ENCODE measurements around the gene RGS6.

The RGS6 gene

GRCh38 chr14:71947947-71948500 lies 15.8 kb downstream of the RGS6 start:
- DNase-seq (ENCODE audit: low read depth) = no peak

GRCh38 chr14:71952381-71953363 lies 20.4 kb downstream of the RGS6 start:
- DNase-seq (ENCODE audit: low read depth) = no peak

GRCh38 chr14:71956920-71957563 lies 24.8 kb downstream of the RGS6 start:
- DNase-seq (ENCODE audit: low read depth) = no peak

- no peak for DNase-seq (ENCODE audit: low read depth)
Measured at GRCh38 chr14:71959055-71959454, 26.8 kb downstream of the RGS6 start.

DNA sequence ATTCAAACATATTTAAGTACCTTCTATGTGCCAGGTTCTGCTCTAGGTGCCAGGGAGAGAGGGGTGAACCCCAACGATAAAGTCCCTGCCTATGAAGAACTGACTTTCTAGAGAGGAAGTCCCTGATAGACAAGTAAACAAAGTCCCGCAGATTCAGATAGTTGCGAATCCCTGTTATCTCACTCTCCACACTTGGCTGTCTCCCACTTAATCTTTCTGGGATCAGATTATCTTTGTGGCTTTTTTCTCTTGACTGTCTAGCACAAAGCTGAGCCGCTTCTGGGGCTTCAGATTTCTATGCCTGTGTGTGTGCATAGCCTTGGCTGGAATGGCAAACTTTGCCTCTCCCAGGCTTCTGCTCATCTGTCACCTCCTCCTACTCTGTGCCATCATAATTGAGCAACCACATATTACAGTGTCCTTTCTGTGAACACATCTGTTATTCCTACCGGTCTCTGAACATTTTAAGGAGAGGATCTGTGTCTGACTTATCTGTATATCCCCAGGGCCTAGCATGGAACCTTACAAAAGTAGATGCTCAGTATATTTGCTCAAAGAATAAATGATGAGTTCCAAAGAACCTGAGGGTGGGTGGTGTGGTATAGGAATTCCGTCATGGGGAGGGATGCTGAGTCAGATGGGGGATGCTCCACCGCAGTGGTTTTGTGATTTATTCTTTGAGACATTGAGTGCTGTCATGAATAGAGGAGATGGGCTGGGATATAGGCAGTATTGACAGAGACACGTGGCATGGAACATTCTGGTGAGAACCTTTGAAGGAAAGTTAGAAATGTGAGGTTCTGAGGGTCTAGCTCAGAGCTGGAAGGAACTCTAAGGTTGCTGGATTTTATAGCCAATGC lies 28.5 kb downstream of the RGS6 start:
- no peak for DNase-seq (ENCODE audit: low read depth)

GRCh38 chr14:71961972-71962371 lies 29.7 kb downstream of the RGS6 start:
- DNase-seq (ENCODE audit: low read depth) = no peak

- no peak for DNase-seq (ENCODE audit: low read depth)
Measured at GRCh38 chr14:71964716-71965115, 32.5 kb downstream of the RGS6 start.

DNA sequence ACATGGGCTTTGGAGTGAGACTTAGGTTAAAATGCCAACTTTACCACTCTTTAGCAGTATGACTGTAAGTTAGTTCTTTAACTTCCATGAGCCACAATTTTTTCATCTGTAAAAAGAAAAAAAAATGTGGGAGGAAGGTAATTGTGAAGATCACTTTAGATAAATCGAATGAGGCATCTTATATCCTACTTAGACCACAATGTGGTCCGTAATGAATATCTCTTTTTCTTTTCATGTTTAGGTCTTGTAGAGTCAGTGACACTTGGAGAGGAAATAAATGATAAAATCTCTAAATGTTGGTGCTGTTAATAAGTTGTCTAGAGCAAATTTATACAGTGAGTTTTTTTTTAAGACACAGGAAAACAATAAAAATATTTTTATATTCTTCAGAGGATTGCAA lies 34.3 kb downstream of the RGS6 start:
- no peak for DNase-seq (ENCODE audit: low read depth)

GRCh38 chr14:71967704-71968103 lies 35.5 kb downstream of the RGS6 start:
- no peak for DNase-seq (ENCODE audit: low read depth)

DNA sequence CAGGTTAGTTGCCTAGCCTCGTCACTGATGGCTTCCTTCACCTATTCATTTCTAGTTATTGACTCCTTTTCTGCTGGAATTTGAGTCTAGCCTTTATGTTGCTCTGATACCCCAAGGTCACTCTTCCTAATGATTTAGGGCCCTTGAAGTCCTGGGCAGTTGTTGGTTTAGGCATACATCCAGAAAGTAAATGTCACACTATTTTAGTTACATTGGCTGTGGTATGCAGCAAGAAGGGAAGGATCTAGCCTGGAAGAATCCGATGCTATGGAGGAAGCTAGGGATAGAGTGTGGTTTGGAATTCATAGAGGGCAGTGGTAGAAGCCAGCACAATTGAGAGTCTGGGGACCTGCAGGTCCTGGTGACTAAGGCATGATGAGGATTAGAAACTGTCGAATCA lies 38.0 kb downstream of the RGS6 start:
- DNase-seq (ENCODE audit: low read depth) = no peak

GRCh38 chr14:71985538-71986189 lies 53.4 kb downstream of the RGS6 start:
- DNase-seq (ENCODE audit: low read depth) = no peak

DNA sequence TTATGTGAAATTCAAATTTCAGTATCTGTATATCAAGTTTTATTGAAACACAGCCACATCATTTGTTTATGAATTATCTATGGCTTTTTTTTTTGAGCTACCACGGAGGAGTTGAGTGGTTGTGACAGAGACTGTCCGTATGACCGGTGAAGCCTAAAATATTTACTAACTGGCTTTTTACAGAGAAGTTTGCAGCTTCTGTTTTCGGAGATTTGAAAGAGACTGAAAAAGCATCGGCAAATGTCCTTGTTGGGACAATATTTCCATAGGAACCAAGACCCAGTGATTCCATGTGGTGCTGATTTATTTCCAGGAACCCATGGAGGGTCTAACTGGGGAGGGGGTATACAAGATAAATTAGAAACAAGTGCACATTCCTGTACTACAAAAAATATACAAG lies 56.2 kb downstream of the RGS6 start:
- no peak for DNase-seq (ENCODE audit: low read depth)

DNA sequence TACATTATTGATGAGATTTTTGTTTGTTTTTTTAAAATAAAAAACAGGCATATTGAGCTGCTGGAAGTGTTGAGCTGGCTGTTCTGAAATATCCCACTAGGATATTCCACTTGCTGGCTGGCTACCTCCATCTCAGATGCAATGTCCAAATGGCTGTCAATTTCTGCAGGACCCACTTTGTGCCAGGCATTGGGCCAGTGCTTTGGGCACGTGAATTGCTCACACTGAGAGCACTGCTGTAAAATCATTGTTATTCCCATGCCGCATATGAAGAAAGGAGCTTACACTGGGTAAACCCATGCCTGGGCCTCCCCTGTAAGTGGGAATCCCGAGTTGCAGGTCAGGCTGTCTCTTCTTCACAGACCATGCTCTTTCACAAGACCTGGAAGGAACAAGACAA lies 56.7 kb downstream of the RGS6 start:
- no peak for DNase-seq (ENCODE audit: low read depth)

DNA sequence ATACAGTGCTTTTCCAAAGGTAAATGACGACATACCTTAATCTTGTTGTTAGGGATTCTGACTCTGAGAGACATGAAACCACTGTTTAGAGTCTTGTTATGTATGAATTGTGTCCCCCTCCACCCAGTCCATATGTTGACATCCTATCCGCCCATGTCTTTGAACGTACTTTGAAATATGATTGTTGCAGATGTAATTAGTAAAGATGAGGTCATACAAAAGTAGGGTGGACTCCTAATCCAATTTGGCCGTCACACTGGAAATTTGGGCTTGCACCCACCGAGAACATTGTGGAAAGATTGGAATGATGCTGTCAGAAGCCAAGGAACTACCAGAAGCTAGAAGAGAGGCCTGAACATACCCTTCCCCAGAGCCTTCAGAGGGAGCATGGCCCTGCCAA lies 62.2 kb downstream of the RGS6 start:
- DNase-seq (ENCODE audit: low read depth) = no peak

DNA sequence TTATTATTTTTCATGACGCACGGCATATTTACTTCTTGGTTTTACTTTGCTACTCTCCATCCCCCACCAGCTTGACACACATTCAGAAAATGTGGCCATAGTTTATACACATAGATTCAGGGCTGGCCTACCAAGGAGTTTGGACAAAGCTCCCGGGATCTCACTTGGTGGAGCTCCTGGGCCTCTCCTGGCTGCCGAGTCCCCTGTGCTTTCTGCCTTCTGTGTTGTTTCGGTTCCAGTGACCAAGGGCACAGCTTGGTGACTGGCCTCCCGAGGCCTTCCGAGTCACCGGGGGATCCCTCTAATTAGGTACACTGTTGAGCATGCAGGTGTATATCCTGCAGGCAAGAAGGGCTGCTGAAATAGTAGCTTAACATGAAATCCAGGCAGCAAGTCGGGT lies 63.5 kb downstream of the RGS6 start:
- DNase-seq (ENCODE audit: low read depth) = no peak

- no peak for DNase-seq (ENCODE audit: low read depth)
Measured at GRCh38 chr14:71996610-71997009, 64.4 kb downstream of the RGS6 start.

GRCh38 chr14:72000907-72001306 lies 68.7 kb downstream of the RGS6 start:
- DNase-seq (ENCODE audit: low read depth) = no peak

DNA sequence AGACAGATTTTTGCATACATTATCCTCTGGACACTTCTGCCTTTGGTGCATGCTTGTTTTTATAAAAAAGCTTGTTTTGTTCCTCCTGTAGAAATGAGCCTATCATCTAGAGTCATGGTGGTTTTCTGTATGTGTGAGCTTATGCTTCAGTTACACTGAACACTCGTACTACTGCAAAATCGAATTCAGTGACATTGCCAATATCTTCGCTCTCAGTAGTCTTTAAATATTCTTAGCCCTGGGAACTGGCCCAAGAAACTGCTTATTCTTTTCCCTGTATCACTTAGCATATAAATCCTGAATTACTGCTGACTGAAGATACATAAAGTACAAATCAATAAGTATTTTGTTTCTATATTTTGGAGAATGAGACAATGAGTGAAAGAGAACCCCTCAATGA lies 70.5 kb downstream of the RGS6 start:
- no peak for DNase-seq (ENCODE audit: low read depth)

- no peak for DNase-seq (ENCODE audit: low read depth)
Measured at GRCh38 chr14:72008666-72009065, 76.4 kb downstream of the RGS6 start.

DNA sequence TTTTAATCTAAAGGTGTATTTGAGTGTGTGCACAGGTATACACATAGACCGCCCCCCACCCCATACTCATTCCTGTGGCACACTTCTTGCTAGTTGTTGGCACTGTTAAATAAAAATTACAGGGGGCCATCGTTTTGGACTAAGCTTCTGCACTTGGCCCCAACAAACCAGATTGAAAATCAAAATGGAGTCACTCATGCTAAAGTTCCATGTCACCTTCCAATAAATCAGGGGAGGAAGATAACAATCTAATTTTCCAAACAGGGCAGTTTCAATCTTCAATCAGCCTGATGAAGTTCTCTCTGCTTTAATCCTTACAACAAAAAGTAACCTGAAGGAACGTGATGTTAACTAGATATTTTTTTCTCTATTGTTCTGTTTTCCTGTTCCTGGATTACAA lies 78.2 kb downstream of the RGS6 start:
- no peak for DNase-seq (ENCODE audit: low read depth)

GRCh38 chr14:72013721-72014345 lies 81.6 kb downstream of the RGS6 start:
- DNase-seq (ENCODE audit: low read depth) = no peak

All from stromal cell of bone marrow (primary cell).